Parathyroid adenoma (tissue), 2 donors: Measurements from ENCODE around the gene A2M.

ENCODE experiments used
- H2AFZ ChIP-seq: fragments of 300-600 bp; sonication (generic); one replicate; pipeline ENCODE4 v1.7.0; 2017; ENCODE audit warnings: antibody characterized with exemption, mild to moderate bottlenecking
- H3K27ac ChIP-seq: fragments of 300-600 bp; sonication (generic); one replicate; pipeline ENCODE4 v1.7.0; 2017
- H3K27me3 ChIP-seq: fragments of 300-600 bp; sonication (generic); one replicate; pipeline ENCODE4 v1.7.0; 2017; ENCODE audit warnings: low read length; ENCODE audit not compliant: control insufficient read depth, insufficient read depth
- H3K36me3 ChIP-seq: fragments of 300-600 bp; sonication (generic); one replicate; pipeline ENCODE4 v1.7.0; 2017; ENCODE audit warnings: low read length; ENCODE audit not compliant: control insufficient read depth, insufficient read depth
- H3K4me1 ChIP-seq: fragments of 300-600 bp; sonication (generic); one replicate; pipeline ENCODE4 v1.7.0; 2017; ENCODE audit warnings: control low read depth
- H3K4me2 ChIP-seq: fragments of 300-600 bp; sonication (generic); one replicate; pipeline ENCODE4 v1.7.0; 2017; ENCODE audit warnings: low read length
- H3K4me3 ChIP-seq: fragments of 300-600 bp; sonication (generic); one replicate; pipeline ENCODE4 v1.7.0; 2017; ENCODE audit warnings: low read depth, low read length
- H3K79me2 ChIP-seq: fragments of 300-600 bp; sonication (generic); one replicate; pipeline ENCODE4 v1.7.0; 2017; ENCODE audit warnings: control low read depth
- H3K9ac ChIP-seq: fragments of 300-600 bp; sonication (generic); one replicate; pipeline ENCODE4 v1.7.0; 2017; ENCODE audit warnings: mild to moderate bottlenecking
- H3K9me3 ChIP-seq: fragments of 300-600 bp; sonication (generic); one replicate; pipeline ENCODE4 v1.7.0; 2017; ENCODE audit warnings: low read length; ENCODE audit not compliant: control insufficient read depth
- TF ChIP-seq, protein P1 (sequence below): fragments of 300-600 bp; sonication (generic); IDR thresholded peaks from one replicate; pipeline ENCODE4 v1.7.0; 2017; ENCODE audit warnings: antibody characterized with exemption, mild to moderate bottlenecking
- donor health status: primary hyperparathyroidism.

Gene A2M

DNA sequence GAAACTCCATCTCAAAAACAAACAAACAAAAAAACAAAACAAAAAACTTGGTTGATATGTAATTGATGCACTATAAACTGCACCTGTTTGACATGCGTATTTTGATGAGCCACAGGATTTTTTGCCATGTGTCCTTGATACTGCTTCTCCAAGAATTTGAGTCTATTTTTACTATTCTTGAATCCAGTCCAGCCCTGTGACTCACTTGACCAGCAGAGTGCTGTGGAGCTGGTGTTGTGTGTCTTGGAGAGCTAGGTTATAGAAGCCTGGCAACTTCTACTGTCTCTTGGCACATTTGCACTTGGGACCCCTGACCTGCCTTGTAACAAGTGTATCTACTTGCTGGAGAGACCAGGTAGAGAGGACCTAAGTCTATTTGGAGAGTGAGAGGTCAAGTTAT is 74.4 kb downstream of the A2M start:
- no peaks in the 10 kb centered on the region for H3K4me1 ChIP-seq
- no peak overlapping the region for H2AFZ ChIP-seq
- TF ChIP-seq, protein P1, sequence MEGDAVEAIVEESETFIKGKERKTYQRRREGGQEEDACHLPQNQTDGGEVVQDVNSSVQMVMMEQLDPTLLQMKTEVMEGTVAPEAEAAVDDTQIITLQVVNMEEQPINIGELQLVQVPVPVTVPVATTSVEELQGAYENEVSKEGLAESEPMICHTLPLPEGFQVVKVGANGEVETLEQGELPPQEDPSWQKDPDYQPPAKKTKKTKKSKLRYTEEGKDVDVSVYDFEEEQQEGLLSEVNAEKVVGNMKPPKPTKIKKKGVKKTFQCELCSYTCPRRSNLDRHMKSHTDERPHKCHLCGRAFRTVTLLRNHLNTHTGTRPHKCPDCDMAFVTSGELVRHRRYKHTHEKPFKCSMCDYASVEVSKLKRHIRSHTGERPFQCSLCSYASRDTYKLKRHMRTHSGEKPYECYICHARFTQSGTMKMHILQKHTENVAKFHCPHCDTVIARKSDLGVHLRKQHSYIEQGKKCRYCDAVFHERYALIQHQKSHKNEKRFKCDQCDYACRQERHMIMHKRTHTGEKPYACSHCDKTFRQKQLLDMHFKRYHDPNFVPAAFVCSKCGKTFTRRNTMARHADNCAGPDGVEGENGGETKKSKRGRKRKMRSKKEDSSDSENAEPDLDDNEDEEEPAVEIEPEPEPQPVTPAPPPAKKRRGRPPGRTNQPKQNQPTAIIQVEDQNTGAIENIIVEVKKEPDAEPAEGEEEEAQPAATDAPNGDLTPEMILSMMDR = no peak
- no peak overlapping the region for H3K4me3 ChIP-seq
- no peak overlapping the region for H3K9ac ChIP-seq
- no peaks in the 10 kb centered on the region for H3K79me2 ChIP-seq
- H3K27ac ChIP-seq = no peak overlapping the region
- no peaks in the 10 kb centered on the region for H3K36me3 ChIP-seq
- H3K4me2 ChIP-seq = no peak overlapping the region
- H3K27me3 ChIP-seq = no peaks in the 10 kb centered on the region
- H3K9me3 ChIP-seq = no peaks in the 10 kb centered on the region

DNA sequence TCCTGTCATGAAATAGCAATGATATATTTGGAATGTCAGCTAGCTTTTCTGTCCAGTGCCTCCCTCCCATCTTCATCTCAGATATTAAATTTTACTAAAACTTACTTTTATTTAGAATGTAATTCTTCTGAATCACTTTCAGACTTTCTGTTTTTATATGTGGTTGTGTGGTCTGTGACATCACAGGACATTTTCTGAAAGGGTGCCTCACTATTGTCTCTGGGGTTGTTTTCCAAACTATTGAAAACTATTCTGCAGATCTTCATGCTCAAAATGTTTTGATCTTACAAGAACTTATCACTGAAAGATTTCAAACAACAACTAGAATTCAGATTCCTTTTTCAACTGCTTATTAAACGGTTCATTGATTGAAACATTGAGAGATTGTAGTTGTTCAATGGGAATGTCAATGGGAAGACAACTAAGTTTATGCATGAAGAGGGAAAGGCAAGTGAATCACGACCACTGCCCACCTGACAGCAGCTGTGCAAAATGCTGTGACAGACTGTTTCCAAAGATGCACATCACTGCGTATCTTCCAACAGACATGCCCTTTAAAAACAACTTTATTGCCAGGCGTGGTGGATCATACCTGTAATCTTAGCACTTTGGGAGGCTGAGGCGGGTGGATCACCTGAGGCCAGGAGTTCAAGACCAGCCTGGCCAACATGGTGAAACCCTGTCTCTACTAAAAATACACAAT is 75.1 kb downstream of the A2M start:
- Histone ChIP-seq H3K4me3 (no peak overlapping the region), H3K9ac (no peak overlapping the region), H2AFZ (no peak overlapping the region), H3K27me3 (no peaks in the 10 kb centered on the region), H3K27ac (no peak overlapping the region), H3K79me2 (no peaks in the 10 kb centered on the region), H3K4me2 (no peak overlapping the region), H3K4me1 (no peaks in the 10 kb centered on the region), H3K36me3 (no peaks in the 10 kb centered on the region), H3K9me3 (no peaks in the 10 kb centered on the region)
- TF ChIP-seq, protein P1 = no peak

DNA sequence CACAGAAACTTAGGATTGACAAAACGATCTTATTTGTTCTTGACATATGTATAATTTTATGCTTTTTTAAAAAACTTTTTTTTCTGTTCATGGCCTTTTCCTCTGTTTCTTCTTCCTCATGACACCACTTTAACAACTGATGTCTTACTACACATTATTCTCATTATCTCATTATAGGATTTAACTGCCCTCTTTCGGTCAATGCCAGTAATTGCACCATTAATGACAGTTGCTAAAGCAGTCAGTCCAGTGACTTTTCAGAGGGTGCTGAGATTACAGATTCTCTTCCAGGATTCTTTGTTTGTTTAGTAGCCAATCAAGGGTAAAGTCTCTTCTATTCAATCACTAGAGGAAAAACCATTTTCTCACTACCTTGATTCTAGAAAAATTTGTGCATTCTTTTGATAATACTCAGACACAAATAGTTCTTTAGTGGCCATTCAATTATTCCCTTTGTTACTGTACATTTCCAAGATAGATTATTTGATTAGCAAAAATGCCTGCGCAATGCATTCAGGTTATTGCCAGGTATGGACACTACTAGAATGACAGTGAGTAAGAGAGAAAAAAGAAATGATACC is 76.2 kb downstream of the A2M start:
- Histone ChIP-seq H3K9ac (no peak overlapping the region), H3K36me3 (no peaks in the 10 kb centered on the region), H3K4me3 (no peak overlapping the region), H3K27ac (no peak overlapping the region), H3K79me2 (no peaks in the 10 kb centered on the region), H3K27me3 (no peaks in the 10 kb centered on the region), H3K9me3 (no peaks in the 10 kb centered on the region), H3K4me2 (no peak overlapping the region), H3K4me1 (no peaks in the 10 kb centered on the region), H2AFZ (no peak overlapping the region)
- TF ChIP-seq, protein P1 = peak; percentile 72

DNA sequence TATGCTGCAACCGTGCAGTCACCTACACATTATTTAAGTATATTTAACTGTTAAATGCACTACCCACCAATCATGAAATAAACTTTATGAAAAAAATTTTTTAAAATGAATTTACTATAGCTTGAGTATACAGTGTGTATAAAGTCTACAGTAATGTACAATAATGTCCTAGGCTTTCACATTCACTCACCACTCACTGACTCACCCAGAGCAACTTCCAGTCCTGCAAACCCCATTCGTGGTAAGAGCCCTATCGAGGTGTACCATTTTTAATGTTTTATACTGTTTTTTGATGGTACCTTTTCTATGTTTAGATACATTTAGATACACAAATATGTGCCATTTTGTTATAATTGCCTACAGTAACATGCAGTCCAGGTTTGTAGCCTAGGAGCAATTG is 78.3 kb downstream of the A2M start:
- Histone ChIP-seq H3K79me2 (no peaks in the 10 kb centered on the region), H3K4me2 (no peak overlapping the region), H3K9me3 (no peaks in the 10 kb centered on the region), H3K27me3 (no peaks in the 10 kb centered on the region), H3K27ac (no peak overlapping the region), H2AFZ (no peak overlapping the region), H3K36me3 (no peaks in the 10 kb centered on the region), H3K9ac (no peak overlapping the region), H3K4me3 (no peak overlapping the region), H3K4me1 (no peaks in the 10 kb centered on the region)
- TF ChIP-seq, protein P1 = no peak

DNA sequence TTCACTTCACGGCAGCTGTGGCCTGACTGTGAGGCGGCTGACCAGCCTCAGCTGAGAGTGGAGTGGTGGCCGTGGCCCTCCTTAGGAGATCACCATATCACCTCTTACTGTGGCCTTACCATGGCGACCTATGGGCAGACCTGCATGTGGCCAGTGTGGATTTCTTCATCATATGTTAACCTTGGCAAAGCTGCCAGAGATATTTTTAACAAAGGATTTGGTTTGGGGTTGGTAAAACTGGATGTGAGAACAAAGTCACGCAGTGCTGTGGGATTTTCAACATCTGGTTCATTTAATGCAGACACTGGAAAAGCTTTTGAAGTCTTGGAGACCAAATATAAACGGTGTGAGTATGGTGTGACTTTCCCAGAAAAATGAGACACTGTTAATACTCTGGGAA is 79.5 kb downstream of the A2M start:
- H2AFZ ChIP-seq = no peak overlapping the region
- TF ChIP-seq, protein P1 = no peak

More for the DNA sequence above, 79.5 kb downstream of the A2M start:
- Histone ChIP-seq H3K9ac (no peak overlapping the region), H3K4me2 (no peak overlapping the region), H3K9me3 (no peaks in the 10 kb centered on the region), H3K79me2 (no peaks in the 10 kb centered on the region), H3K36me3 (no peaks in the 10 kb centered on the region), H3K4me1 (no peaks in the 10 kb centered on the region), H3K27me3 (no peaks in the 10 kb centered on the region), H3K4me3 (no peak overlapping the region), H3K27ac (no peak overlapping the region)
